KOPT-K1 (cell line): ENCODE measurements around the gene SULT6B1.

Source experiments
- H3K27ac ChIP-seq: fragments of 200-600 bp; sonication (generic); 2 replicates; pipeline ENCODE4 v1.5.1; 2016; ENCODE audit warnings: antibody characterized with exemption, mild to moderate bottlenecking, low read depth, low read length; ENCODE audit not compliant: poor library complexity, severe bottlenecking
- H3K36me3 ChIP-seq: fragments of 200-600 bp; sonication (generic); 2 replicates; pipeline ENCODE4 v1.5.1; 2017; ENCODE audit warnings: antibody characterized with exemption, mild to moderate bottlenecking, low read length, moderate library complexity; ENCODE audit not compliant: insufficient read depth
- H3K9me3 ChIP-seq: fragments of 200-600 bp; sonication (generic); 2 replicates; pipeline ENCODE4 v1.5.1; 2017; ENCODE audit warnings: antibody characterized with exemption, low read length, mild to moderate bottlenecking; ENCODE audit not compliant: insufficient read depth, poor library complexity, severe bottlenecking

SULT6B1 gene

DNA sequence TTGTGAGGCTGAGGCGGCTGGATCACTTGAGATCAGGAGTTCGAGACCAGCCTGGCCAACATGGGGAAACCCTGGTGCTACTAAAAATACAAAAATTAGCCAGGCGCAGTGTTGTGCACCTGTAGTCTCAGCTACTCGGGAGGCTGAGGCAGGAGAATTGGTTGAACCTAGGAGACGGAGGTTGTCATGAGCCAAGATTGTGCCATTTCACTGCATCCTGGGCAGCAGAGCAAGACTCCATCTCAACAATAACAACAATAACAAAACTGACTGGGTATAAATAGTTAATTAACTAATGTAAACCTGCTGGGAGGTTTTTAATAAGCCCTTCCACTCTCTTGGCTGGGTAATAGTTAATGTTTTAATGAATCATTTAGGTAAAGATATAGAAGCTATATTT lies 7.8 kb downstream of the SULT6B1 start:
- Histone ChIP-seq H3K27ac (no peak overlapping the region), H3K9me3 (no peaks in the 10 kb centered on the region), H3K36me3 (no peaks in the 10 kb centered on the region)

DNA sequence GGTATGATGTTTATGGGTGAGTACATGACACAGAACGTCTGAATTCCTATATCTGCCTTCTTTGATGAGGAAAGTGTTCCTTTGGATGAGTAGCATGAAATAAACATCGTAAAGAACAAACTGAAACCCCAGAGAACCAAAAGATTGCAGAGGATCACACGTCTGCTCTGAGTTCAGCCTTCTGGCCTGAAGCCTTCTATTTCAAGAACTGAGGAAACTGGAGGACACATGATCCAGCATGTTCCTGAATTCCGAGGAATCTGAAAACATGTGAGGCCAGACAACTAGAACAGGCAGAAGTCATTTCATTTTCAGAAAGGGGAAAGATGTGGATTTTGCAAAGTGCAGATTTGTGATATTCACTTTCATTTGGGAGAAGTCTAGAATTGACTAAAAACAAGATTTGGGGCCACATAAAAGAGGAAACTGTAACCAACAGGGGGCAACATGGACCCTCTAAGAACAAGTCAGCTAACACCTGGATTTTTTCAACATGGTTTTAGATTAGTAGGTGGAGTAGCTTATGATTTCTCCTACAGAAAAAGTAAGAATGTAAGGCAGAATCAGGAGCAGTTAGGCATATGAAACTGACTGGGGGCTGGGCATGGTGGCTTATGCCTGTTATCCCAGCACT lies 8.3 kb downstream of the SULT6B1 start:
- Histone ChIP-seq H3K9me3 (no peaks in the 10 kb centered on the region), H3K27ac (no peak overlapping the region), H3K36me3 (no peaks in the 10 kb centered on the region)

DNA sequence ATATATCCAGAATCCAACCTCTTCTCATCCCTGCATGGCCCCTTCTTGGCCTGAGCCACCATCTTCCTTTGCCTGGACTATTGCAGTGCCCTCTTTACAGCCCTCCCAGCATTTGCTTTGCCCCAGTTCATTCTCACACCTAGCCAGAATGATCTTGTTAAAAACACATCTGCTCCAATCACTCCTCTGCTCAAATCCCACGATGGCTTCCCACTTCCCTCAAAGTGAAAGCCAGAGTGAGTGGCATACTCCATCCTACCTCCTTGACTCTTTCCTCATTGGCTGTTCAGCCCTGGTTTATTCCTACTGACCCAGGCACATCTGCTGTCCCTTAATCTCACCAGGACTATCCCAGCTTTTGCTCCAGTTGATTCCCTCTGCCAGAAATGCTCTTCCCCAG lies 14.7 kb downstream of the SULT6B1 start:
- H3K9me3 ChIP-seq = no peaks in the 10 kb centered on the region
- H3K27ac ChIP-seq = no peak overlapping the region
- H3K36me3 ChIP-seq = no peaks in the 10 kb centered on the region

DNA sequence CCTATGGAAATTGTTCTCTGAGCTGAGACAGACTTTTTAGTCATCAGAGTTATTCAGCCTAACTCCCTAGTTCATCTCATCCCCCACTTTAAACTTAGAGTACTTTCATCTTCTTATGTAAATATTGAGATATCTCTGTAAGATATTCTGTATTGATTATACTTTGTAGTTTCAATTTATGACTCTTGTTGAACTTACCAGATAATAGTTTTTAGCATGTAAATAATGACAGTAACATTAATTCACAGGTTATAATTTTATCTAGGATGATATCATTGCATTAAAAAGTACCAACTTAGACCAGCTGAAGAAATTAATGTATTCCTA lies 16.9 kb downstream of the SULT6B1 start:
- Histone ChIP-seq H3K9me3 (no peaks in the 10 kb centered on the region), H3K36me3 (no peaks in the 10 kb centered on the region), H3K27ac (no peak overlapping the region)

DNA sequence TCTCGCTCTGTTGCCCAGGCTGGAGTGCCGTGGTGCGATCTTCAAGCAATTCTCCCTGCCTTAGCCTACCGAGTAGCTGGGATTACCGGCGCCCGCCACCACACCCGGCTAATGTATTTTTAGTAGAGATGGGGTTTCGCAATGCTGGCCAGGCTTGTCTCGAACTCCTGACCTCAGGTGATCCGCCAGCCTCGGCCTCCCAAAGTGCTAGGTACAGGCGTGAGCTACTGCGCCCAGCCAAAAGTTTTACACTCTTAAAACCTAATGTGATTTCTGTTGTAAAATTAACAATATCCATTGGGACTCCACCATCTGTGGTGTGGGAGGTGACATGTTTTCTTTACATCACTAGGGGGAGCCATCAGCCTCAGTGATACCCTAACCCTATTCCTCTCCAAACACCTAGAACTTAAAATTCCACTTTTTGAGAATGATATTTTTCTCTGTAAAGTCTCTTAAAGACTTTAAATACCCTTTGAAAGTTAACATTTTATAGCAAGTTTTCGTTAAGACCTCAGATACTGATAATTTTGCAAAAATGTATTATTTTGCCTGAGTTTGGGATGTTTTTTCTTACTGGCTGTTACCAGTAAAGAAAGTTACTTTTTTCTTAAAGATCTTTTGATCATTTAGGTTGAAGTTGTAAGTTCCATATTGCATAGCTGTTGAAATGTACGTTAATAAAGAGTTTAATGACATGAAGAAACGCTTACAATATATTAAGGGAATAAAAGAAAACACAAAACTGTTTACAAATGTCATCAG lies 20.1 kb downstream of the SULT6B1 start:
- peaks cover 15% of the 10 kb centered on the region for H3K9me3 ChIP-seq
- no peak overlapping the region for H3K27ac ChIP-seq
- no peaks in the 10 kb centered on the region for H3K36me3 ChIP-seq

DNA sequence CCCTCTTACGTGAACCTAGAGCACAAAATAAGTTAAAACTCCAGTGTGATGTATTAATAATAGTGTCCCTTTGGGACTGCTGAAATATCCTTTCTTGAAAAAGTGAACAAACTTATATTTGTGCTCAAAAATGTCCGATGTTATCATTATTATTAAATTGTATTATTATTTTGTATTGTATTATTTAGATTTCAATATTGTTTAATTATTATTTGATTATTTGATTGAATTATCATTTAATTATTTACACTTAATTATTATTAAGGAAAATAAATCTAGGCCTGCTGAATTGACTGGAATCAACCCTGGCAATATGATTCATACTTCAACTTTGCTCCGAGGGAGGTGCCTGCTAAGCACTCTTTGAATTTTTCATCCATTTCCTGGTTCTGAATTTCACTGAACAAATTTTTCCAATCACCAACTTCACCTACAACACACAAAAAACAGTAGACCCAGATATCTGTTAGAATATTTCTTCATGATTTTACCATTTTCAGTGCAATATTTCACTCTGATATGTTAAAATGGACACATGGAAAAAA lies 20.8 kb downstream of the SULT6B1 start:
- no peaks in the 10 kb centered on the region for H3K36me3 ChIP-seq
- H3K9me3 ChIP-seq = peaks cover 15% of the 10 kb centered on the region

DNA sequence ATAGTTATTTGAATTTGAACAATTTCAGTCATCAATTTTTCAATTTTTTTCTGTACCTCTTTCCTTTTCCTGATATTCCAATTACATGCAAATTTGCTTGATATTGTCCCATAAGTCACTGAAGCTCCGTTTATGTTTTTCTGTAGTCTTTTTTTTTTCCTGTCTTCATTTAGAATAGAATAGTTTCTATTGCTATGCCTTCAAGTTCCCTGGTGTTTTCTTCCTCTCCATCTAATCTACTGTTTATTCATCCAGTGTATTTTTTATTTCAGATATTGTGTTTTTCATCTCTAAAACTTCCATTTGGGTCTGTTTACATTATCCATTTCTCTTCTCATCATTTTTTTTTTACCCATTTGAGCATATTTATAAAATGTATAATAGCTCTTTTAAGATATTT lies 23.7 kb downstream of the SULT6B1 start:
- peaks cover 15% of the 10 kb centered on the region for H3K9me3 ChIP-seq
- H3K27ac ChIP-seq = no peak overlapping the region
- no peaks in the 10 kb centered on the region for H3K36me3 ChIP-seq

More for the DNA sequence above, 20.8 kb downstream of the SULT6B1 start:
- no peak overlapping the region for H3K27ac ChIP-seq

DNA sequence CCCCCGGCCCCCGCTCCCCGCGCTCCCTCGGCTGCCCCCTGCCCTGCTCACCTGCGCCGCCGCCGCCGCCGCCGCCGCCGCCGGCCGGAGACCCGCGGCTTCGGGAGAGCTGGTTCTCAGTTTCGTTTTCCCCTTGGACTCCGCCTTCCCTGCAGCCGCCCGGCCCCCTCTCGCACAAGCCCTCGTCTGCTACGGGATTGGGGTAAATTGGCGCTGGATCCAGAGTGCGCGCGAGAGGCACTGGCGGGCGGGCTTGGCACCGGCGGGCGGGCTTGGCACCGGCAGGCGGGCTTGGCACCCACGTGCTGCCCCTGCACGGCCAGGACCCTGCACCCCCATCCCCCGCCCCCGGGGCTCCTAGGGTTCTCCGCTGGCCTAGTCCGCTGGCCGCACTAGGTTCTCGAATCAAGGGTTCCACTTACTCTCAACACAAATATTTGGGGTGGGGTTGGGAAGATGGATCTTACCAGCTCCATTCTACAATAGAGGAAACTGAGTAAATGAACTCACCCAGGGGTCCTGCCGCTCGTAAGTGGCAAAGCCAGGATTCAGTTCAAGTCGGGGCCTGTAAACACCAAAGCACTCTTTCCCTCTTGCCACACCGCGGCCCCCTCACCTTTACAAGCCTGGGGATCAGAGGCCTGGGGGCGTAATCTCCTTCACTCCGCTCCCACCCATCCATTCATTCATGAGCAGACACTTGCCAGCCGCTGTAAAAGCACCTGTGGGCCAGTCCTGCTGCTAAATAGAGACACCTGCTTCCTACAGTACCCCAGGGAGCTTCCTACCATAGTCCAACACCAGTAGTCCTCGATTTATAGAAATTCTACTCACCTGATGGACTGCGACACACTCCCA lies 31.4 kb downstream of the SULT6B1 start, which contains the start of gene EIF2AK2:
TSS of gene EIF2AK2 (minus strand) at position 124 of the 858 bp plus-strand sequence. CDS start 9,174 bp downstream, outside the sequence.
- Histone ChIP-seq H3K27ac (peak within 1 kb of the TSS; percentile 85), H3K36me3 (peaks cover 25% of the 10 kb centered on the region), H3K9me3 (no peaks in the 10 kb centered on the region)

DNA sequence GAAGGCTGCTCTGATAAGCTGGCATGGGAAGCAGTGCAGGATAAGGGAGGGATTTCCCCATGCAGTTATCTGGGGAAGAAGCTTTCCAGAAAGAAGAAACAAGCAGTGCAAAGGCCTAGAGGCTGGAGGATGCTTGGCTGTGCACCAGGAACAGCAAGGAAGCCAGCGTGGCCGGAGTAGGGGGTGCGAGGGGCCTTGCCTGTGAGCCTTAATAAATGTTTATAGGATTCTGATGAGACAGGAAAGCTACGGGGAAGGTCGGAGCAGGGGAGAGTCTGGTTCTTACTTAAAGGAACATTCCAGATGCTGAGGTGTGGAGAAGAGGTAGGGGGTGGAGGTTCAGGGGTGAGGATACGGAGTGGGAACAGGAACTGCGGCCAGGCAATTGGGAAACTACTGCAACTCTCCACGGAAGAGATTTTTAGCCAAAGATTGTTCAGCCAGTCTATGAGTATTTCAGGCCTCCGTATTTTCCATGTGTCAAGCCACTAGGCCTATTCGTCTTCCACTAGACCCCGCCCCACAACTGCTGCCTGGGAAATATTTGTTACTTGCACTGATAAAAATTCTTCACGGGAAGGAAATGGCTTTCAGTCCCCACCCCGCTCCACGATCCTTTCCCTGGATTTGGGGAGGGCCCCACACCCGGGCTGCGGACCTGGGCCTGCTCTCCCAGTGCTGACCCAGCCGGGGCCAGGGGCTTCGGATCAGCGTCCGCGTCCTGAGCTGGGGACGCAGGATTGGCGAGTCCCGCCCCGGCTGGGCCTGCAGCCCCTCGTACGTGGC lies 32.2 kb downstream of the SULT6B1 start:
- H3K9me3 ChIP-seq = no peaks in the 10 kb centered on the region
- peak overlapping the region; percentile 85 for H3K27ac ChIP-seq

DNA sequence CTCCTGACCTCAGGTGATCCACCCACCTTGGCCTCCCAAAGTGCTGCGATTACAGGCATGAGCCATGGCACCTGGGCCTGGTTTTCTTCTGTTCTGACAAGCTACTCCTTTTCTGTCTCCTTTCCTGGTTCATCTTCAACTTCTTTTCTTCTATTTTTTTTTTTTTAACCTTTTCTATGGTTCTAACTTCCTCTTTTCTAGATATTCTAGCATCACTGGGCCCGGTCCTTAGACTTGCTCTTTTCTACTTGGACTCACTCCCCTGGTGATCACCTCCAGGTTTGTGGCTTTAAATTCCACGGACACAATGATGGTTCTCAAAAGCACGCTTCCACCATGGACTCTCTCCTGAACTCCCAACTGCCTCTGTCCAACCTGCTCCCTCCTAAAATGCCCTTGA lies 33.7 kb downstream of the SULT6B1 start:
- Histone ChIP-seq H3K27ac (no peak overlapping the region), H3K36me3 (peaks cover 34% of the 10 kb centered on the region), H3K9me3 (no peaks in the 10 kb centered on the region)

More for the DNA sequence above, 32.2 kb downstream of the SULT6B1 start:
- peaks cover 30% of the 10 kb centered on the region for H3K36me3 ChIP-seq

DNA sequence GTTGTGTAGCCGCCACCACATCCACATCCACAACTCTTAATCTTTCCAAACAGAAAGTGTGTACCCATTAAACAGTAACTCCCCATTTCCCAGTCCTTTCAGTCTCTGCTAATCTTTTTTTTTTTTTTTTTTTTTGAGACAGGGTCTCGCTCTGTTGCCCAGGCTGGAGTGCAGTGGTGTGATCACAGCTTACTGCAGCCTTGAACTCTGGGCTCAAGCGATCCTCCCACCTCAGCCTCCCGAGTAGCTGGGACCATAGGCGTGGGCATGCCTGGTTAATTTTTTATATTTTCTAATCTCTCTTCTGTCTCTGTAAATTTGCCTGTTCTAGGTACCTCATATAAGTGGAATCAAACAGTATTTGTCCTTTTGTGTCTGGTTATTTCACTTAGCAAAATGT lies 35.2 kb downstream of the SULT6B1 start:
- H3K27ac ChIP-seq = no peak overlapping the region
- H3K36me3 ChIP-seq = peaks cover 49% of the 10 kb centered on the region
- H3K9me3 ChIP-seq = no peaks in the 10 kb centered on the region

DNA sequence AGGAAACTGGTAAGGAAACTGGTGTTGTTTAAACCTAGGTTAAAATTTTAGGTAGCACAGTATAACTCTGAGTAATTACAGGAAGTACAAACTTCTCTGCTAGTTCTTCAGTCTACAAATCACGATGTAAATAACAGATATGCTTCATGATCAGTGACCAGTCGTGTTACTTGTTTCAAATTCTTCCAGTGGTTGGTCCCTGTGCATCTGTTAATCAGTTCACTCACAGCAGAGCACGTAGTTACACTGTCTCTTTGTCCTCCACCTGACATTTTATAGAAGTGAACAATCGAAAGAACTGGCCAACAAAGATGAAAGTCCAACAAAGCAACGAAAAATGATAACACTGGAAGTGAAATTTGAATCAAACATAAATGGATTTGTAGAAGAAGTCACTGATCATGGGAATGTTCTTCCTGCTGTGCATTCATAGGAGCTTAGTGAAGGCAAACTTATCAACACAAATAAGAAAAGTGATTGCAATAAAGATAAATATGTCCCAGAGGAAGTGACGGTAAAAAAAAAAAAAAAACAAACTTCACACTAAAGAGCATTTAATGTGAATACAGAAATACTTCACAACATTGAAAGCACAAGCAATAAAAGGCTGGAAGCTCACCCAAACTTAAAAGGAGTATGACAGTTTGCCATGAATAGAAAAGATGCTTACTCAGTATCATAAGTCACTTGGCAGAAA lies 38.7 kb downstream of the SULT6B1 start:
- Histone ChIP-seq H3K9me3 (no peaks in the 10 kb centered on the region), H3K36me3 (peaks cover 78% of the 10 kb centered on the region), H3K27ac (no peak overlapping the region)

DNA sequence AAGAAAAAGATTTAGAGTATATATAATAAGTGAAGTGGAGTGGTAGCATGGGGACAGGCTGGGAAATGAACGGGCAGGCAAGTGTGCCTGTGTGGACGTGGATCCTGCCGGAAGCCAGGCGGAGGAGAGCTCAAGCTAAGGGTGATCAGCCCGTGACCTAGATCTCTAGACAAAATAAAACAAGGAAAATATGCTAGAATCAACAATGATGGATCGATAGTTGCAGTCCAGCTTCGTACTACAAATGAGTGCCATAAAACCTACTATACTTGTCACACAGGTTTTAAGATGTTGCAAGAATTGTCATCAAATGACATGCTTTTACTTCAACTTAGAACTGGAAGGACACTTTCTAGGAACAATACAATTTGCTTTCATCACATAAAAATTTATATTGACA lies 40.1 kb downstream of the SULT6B1 start:
- Histone ChIP-seq H3K9me3 (no peaks in the 10 kb centered on the region), H3K27ac (no peak overlapping the region), H3K36me3 (peaks cover 79% of the 10 kb centered on the region)

DNA sequence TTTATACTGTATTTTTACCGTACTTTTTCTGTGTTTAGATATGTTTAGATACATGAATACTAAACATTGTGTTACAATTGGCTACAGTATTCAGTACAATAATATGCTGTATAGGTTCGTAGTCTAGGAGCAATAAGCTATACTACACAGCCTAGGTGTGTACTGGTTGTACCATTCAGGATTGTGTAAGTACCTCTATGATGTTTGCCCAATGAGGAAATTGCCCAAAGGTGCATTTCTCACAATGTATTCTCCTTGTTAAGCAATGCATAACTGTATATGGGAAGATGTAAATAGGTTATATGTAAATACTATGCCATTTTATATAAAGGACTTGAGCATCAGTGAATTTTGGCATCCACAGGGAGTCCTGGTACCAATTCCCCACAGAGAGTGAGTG lies 42.4 kb downstream of the SULT6B1 start:
- Histone ChIP-seq H3K36me3 (peaks cover 86% of the 10 kb centered on the region), H3K9me3 (no peaks in the 10 kb centered on the region), H3K27ac (no peak overlapping the region)
